Neural progenitor cell (in vitro differentiated cells): Measurements from ENCODE around the gene DDX4. TPM values are rescaled to one million over a fixed set of nuclear protein-coding genes. Genes with fewer than 3 reads are reported as not detected.
"Not testable (repeated sequence)": the region's sequence is repeated elsewhere in the genome, so short reads cannot be mapped to it uniquely, and the experiment has no call there.

ENCODE experiments used
- DNase-seq: peaks from one replicate; pipeline ENCODE4 v3.0.0-alpha.2; 2016; ENCODE audit warnings: low spot score
- H2AFZ ChIP-seq: fragments of 200-600 bp; sonication (generic); replicated peaks from 2 replicates; pipeline ENCODE4 v1.6.1; 2016; ENCODE audit warnings: antibody characterized with exemption
- H3F3A ChIP-seq: fragments of 200-600 bp; sonication (generic); 2 replicates; pipeline ENCODE4 v1.6.1; 2016; ENCODE audit warnings: antibody characterized with exemption, low read depth
- H3K27ac ChIP-seq: fragments of 200-600 bp; sonication (generic); 2 replicates; pipeline ENCODE4 v1.5.1; 2016; ENCODE audit warnings: mild to moderate bottlenecking
- H3K27me3 ChIP-seq: fragments of 200-600 bp; sonication (generic); 2 replicates; pipeline ENCODE4 v1.6.1; 2016; ENCODE audit warnings: mild to moderate bottlenecking, moderate library complexity
- H3K36me3 ChIP-seq: fragments of 200-600 bp; sonication (generic); 2 replicates; pipeline ENCODE4 v1.5.1; 2016
- H3K4me1 ChIP-seq: fragments of 200-600 bp; sonication (generic); 2 replicates; pipeline ENCODE4 v1.6.1; 2016; ENCODE audit warnings: mixed run types
- H3K4me2 ChIP-seq: fragments of 200-600 bp; sonication (generic); 2 replicates; pipeline ENCODE4 v1.6.1; 2016
- H3K4me3 ChIP-seq: fragments of 200-600 bp; sonication (generic); 2 replicates; pipeline ENCODE4 v1.5.1; 2016
- H3K79me2 ChIP-seq: fragments of 200-600 bp; sonication (generic); 2 replicates; pipeline ENCODE4 v1.6.1; 2016; ENCODE audit warnings: low read depth
- H3K9ac ChIP-seq: fragments of 200-600 bp; sonication (generic); 2 replicates; pipeline ENCODE4 v1.6.1; 2016
- H3K9me3 ChIP-seq: fragments of 200-600 bp; sonication (generic); 2 replicates; pipeline ENCODE4 v1.5.1; 2016; ENCODE audit warnings: low read depth
- H4K20me1 ChIP-seq: fragments of 200-600 bp; sonication (generic); 2 replicates; pipeline ENCODE4 v1.6.1; 2016; ENCODE audit warnings: low read depth
- H3K27ac Mint-ChIP-seq: 3 replicates; pipeline ENCODE4 v1.8.0; 2021; ENCODE audit warnings: mixed read lengths
- H3K27me3 Mint-ChIP-seq: 2 replicates; pipeline ENCODE4 v1.8.0; 2022; ENCODE audit warnings: low read depth, mild to moderate bottlenecking, inconsistent platforms, moderate library complexity, mixed read lengths; ENCODE audit not compliant: insufficient read depth
- H3K36me3 Mint-ChIP-seq: 3 replicates; pipeline ENCODE4 v1.8.0; 2021; ENCODE audit warnings: mixed read lengths
- H3K4me1 Mint-ChIP-seq: 3 replicates; pipeline ENCODE4 v1.8.0; 2021; ENCODE audit warnings: mixed read lengths
- H3K4me3 Mint-ChIP-seq: 3 replicates; pipeline ENCODE4 v1.8.0; 2021; ENCODE audit warnings: mild to moderate bottlenecking, moderate library complexity, mixed read lengths
- H3K9me3 Mint-ChIP-seq: 3 replicates; pipeline ENCODE4 v1.8.0; 2020; ENCODE audit warnings: mixed read lengths
- CTCF ChIP-seq: fragments of 200-600 bp; sonication (generic); IDR thresholded peaks from 2 replicates; pipeline ENCODE4 v1.5.1; 2017; ENCODE audit warnings: antibody characterized with exemption, mild to moderate bottlenecking
- EZH2 ChIP-seq: fragments of 200-600 bp; sonication (generic); IDR thresholded peaks from 2 replicates; pipeline ENCODE4 v1.6.1; 2017; ENCODE audit warnings: antibody characterized with exemption, mild to moderate bottlenecking, moderate library complexity
- EZH2phosphoT487 ChIP-seq: fragments of 200-600 bp; sonication (generic); IDR thresholded peaks from 2 replicates; pipeline ENCODE4 v1.6.1; 2017; ENCODE audit warnings: antibody characterized with exemption
- total RNA-seq: library from RNA; depleted of rRNA; stranded (reverse); fragments of >200 nt; gene quantifications from 2 replicates; pipeline ENCODE4 v1.2.3, GENCODE V29; 2015; ENCODE audit warnings: low replicate concordance

DDX4 gene
- total RNA-seq, 1 donor from 2014 or later = not detected

- H3K27ac Mint-ChIP-seq = no peak overlapping the region
- H3K4me1 Mint-ChIP-seq = no peaks in the 10 kb centered on the region
- Histone ChIP-seq H3K9me3 (no peaks in the 10 kb centered on the region), H3K9ac (no peak overlapping the region), H3F3A (no peaks in the 10 kb centered on the region), H3K4me3 (no peak overlapping the region), H3K27me3 (no peaks in the 10 kb centered on the region), H3K4me2 (no peak overlapping the region), H2AFZ (peak overlapping the region; percentile 81), H3K36me3 (no peaks in the 10 kb centered on the region), H4K20me1 (no peaks in the 10 kb centered on the region), H3K79me2 (no peaks in the 10 kb centered on the region), H3K27ac (no peak overlapping the region), H3K4me1 (peaks cover 4% of the 10 kb centered on the region)
- H3K27me3 Mint-ChIP-seq = no peaks in the 10 kb centered on the region
- H3K4me3 Mint-ChIP-seq = no peak overlapping the region
- H3K36me3 Mint-ChIP-seq = no peaks in the 10 kb centered on the region
- TF ChIP-seq EZH2 (no peak), EZH2phosphoT487 (no peak), CTCF (no peak)
- no peak for DNase-seq
- no peaks in the 10 kb centered on the region for H3K9me3 Mint-ChIP-seq
Observed at GRCh38 chr5:55773057-55773456, 35.2 kb downstream of the DDX4 start.

GRCh38 chr5:55777332-55777731, 39.5 kb downstream of the DDX4 start:
- no peaks in the 10 kb centered on the region for H3K9me3 ChIP-seq
- no peaks in the 10 kb centered on the region for H4K20me1 ChIP-seq
- H3K9ac ChIP-seq = no peak overlapping the region
- peaks cover 2% of the 10 kb centered on the region for H3K4me1 ChIP-seq
- H3F3A ChIP-seq = no peaks in the 10 kb centered on the region
- H3K4me3 ChIP-seq = no peak overlapping the region
- H3K36me3 ChIP-seq = no peaks in the 10 kb centered on the region
- no peaks in the 10 kb centered on the region for H3K79me2 ChIP-seq
- Mint-ChIP-seq H3K9me3 (no peaks in the 10 kb centered on the region), H3K36me3 (no peaks in the 10 kb centered on the region), H3K27ac (no peak overlapping the region), H3K4me1 (no peaks in the 10 kb centered on the region), H3K27me3 (no peaks in the 10 kb centered on the region), H3K4me3 (no peak overlapping the region)
- H2AFZ ChIP-seq = no peak overlapping the region
- DNase-seq = no peak
- no peaks in the 10 kb centered on the region for H3K27me3 ChIP-seq
- TF ChIP-seq EZH2phosphoT487 = no peak
- TF ChIP-seq CTCF = no peak
- no peak for TF ChIP-seq EZH2
- no peak overlapping the region for H3K4me2 ChIP-seq
- no peak overlapping the region for H3K27ac ChIP-seq

- H3K9me3 Mint-ChIP-seq = peaks cover 2% of the 10 kb centered on the region
- no peaks in the 10 kb centered on the region for H3K4me1 Mint-ChIP-seq
- no peak for TF ChIP-seq EZH2
- TF ChIP-seq CTCF = no peak
- no peak for TF ChIP-seq EZH2phosphoT487
- Histone ChIP-seq H3K36me3 (no peaks in the 10 kb centered on the region), H3K4me1 (no peaks in the 10 kb centered on the region), H3K27me3 (no peaks in the 10 kb centered on the region), H2AFZ (no peak overlapping the region), H3K27ac (no peak overlapping the region), H4K20me1 (no peaks in the 10 kb centered on the region), H3K79me2 (no peaks in the 10 kb centered on the region), H3K9ac (no peak overlapping the region), H3K4me2 (no peak overlapping the region), H3K4me3 (no peak overlapping the region), H3F3A (no peaks in the 10 kb centered on the region), H3K9me3 (no peaks in the 10 kb centered on the region)
- DNase-seq = no peak
- H3K27me3 Mint-ChIP-seq = no peaks in the 10 kb centered on the region
- no peak overlapping the region for H3K27ac Mint-ChIP-seq
- no peaks in the 10 kb centered on the region for H3K36me3 Mint-ChIP-seq
- H3K4me3 Mint-ChIP-seq = no peak overlapping the region
Observed at GRCh38 chr5:55800924-55801323, 63.1 kb downstream of the DDX4 start.

- not testable (repeated sequence) for H2AFZ ChIP-seq, H3K4me1 ChIP-seq, H3K9ac ChIP-seq, H3K4me1 Mint-ChIP-seq, H3K36me3 Mint-ChIP-seq, H3F3A ChIP-seq, H3K27me3 Mint-ChIP-seq, H3K4me2 ChIP-seq, DNase-seq, H3K79me2 ChIP-seq, H3K9me3 ChIP-seq, H3K27me3 ChIP-seq, H3K4me3 Mint-ChIP-seq, H3K36me3 ChIP-seq, H4K20me1 ChIP-seq, H3K27ac Mint-ChIP-seq, H3K4me3 ChIP-seq, H3K27ac ChIP-seq
- H3K9me3 Mint-ChIP-seq = peaks cover 12% of the 10 kb centered on the region
Observed at GRCh38 chr5:55808814-55809213, 71.0 kb downstream of the DDX4 start.

- H3K4me3 Mint-ChIP-seq, H3K27me3 Mint-ChIP-seq, H2AFZ ChIP-seq, DNase-seq, H3K9ac ChIP-seq, H3K27ac ChIP-seq, H3K36me3 Mint-ChIP-seq, H3K27ac Mint-ChIP-seq, H3K9me3 Mint-ChIP-seq, H3K36me3 ChIP-seq, H3K9me3 ChIP-seq, H3K79me2 ChIP-seq, H3K4me1 ChIP-seq, H3F3A ChIP-seq, H3K27me3 ChIP-seq, H3K4me2 ChIP-seq, H3K4me3 ChIP-seq, H4K20me1 ChIP-seq, H3K4me1 Mint-ChIP-seq: not testable (repeated sequence)
Observed at GRCh38 chr5:55815939-55816338, 78.1 kb downstream of the DDX4 start.
